Neutrophil (primary cell): Measurements from ENCODE around the gene SH3RF1.

Experiments used
- H3K27ac ChIP-seq: fragments of 200-600 bp; sonication (generic); 2 replicates; pipeline ENCODE4 v1.5.1; 2016; ENCODE audit warnings: mild to moderate bottlenecking, moderate library complexity
- H3K27me3 ChIP-seq: fragments of 200-600 bp; sonication (generic); 2 replicates; pipeline ENCODE4 v1.6.0; 2016; ENCODE audit warnings: mild to moderate bottlenecking
- H3K36me3 ChIP-seq: fragments of 200-600 bp; sonication (generic); 2 replicates; pipeline ENCODE4 v1.5.1; 2017
- H3K4me1 ChIP-seq, 2 experiments: fragments of 200-600 bp in 1 of 2; sonication (generic) in 1 of 2; 1 replicate in 1 of 2; 2 replicates in 1 of 2; pipeline versions ENCODE4 v1.5.1 to v1.6.1; 2013 to 2016; ENCODE audit warnings: low read depth in 1 of 2, low read length in 1 of 2, mild to moderate bottlenecking in 1 of 2, moderate library complexity in 1 of 2; ENCODE audit not compliant: control insufficient read depth in 1 of 2, insufficient read depth in 1 of 2
- H3K4me3 ChIP-seq, 2 experiments: fragments of 200-600 bp in 1 of 2; sonication (generic) in 1 of 2; 1 replicate in 1 of 2; 2 replicates in 1 of 2; pipeline ENCODE4 v1.5.1; 2013 to 2016; ENCODE audit warnings: low read depth in 1 of 2, low read length in 1 of 2, mild to moderate bottlenecking in 1 of 2, moderate library complexity in 1 of 2
- H3K9me3 ChIP-seq: fragments of 200-600 bp; sonication (generic); 2 replicates; pipeline ENCODE4 v1.5.1; 2016
- CTCF ChIP-seq: fragments of 200-600 bp; sonication (generic); IDR thresholded peaks from 2 replicates; pipeline ENCODE4 v1.5.1; 2016; ENCODE audit warnings: antibody characterized with exemption

Gene SH3RF1

GRCh38 chr4:169220854-169221411 is 49.8 kb downstream of the SH3RF1 start:
- no peaks in the 10 kb centered on the region for H3K27me3 ChIP-seq
- H3K4me3 ChIP-seq = no peak overlapping the region

GRCh38 chr4:169220447-169220846 is 50.3 kb downstream of the SH3RF1 start:
- Histone ChIP-seq H3K4me1 (no peaks in the 10 kb centered on the region), H3K36me3 (no peaks in the 10 kb centered on the region), H3K4me3 (no peak overlapping the region), H3K27ac (no peak overlapping the region), H3K9me3 (no peaks in the 10 kb centered on the region), H3K27me3 (no peaks in the 10 kb centered on the region)
- TF ChIP-seq CTCF = no peak

More at GRCh38 chr4:169220854-169221411, 49.8 kb downstream of the SH3RF1 start:
- Histone ChIP-seq H3K36me3 (no peaks in the 10 kb centered on the region), H3K27ac (no peak overlapping the region), H3K4me1 (no peaks in the 10 kb centered on the region), H3K9me3 (no peaks in the 10 kb centered on the region)
- TF ChIP-seq CTCF = no peak

- Histone ChIP-seq H3K9me3 (no peaks in the 10 kb centered on the region), H3K27ac (no peak overlapping the region), H3K4me3 (no peak overlapping the region), H3K36me3 (no peaks in the 10 kb centered on the region), H3K4me1 (no peaks in the 10 kb centered on the region), H3K27me3 (no peaks in the 10 kb centered on the region)
- no peak for TF ChIP-seq CTCF
Observed at GRCh38 chr4:169219440-169219839, 51.3 kb downstream of the SH3RF1 start.

GRCh38 chr4:169215656-169216055 is 55.1 kb downstream of the SH3RF1 start:
- Histone ChIP-seq H3K9me3 (no peaks in the 10 kb centered on the region), H3K4me3 (no peak overlapping the region), H3K4me1 (no peaks in the 10 kb centered on the region), H3K27me3 (no peaks in the 10 kb centered on the region), H3K27ac (no peak overlapping the region), H3K36me3 (no peaks in the 10 kb centered on the region)
- TF ChIP-seq CTCF = no peak

GRCh38 chr4:169212981-169213380 is 57.8 kb downstream of the SH3RF1 start:
- no peaks in the 10 kb centered on the region for H3K9me3 ChIP-seq

More at GRCh38 chr4:169212981-169213380, 57.8 kb downstream of the SH3RF1 start:
- H3K4me1 ChIP-seq = no peaks in the 10 kb centered on the region
- H3K4me3 ChIP-seq = no peak overlapping the region
- no peak overlapping the region for H3K27ac ChIP-seq
- no peak for TF ChIP-seq CTCF
- no peaks in the 10 kb centered on the region for H3K27me3 ChIP-seq
- no peaks in the 10 kb centered on the region for H3K36me3 ChIP-seq
